ENCODE results near the gene PIEZO1.

DNA sequence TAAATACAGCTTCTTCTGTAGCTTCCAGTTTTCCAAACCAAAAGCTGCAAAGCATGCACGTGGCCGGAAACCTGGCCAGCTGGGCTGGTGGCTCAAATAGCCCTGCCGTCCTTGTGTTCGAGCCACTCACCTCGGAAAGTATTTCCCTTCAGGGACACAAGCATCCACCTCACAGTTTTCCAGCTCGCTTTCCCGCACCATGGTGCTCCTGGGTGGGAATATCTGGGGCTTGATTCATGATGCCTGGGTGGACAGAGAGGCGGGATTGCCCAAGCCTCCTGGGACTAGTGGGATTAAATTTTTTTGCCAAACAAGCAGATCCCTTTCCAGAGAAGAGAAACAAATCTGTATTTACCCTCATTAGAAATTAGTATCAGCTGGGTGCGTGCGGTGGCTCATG lies 115.0 kb downstream of the PIEZO1 start:
- TF ChIP-seq, protein P1, sequence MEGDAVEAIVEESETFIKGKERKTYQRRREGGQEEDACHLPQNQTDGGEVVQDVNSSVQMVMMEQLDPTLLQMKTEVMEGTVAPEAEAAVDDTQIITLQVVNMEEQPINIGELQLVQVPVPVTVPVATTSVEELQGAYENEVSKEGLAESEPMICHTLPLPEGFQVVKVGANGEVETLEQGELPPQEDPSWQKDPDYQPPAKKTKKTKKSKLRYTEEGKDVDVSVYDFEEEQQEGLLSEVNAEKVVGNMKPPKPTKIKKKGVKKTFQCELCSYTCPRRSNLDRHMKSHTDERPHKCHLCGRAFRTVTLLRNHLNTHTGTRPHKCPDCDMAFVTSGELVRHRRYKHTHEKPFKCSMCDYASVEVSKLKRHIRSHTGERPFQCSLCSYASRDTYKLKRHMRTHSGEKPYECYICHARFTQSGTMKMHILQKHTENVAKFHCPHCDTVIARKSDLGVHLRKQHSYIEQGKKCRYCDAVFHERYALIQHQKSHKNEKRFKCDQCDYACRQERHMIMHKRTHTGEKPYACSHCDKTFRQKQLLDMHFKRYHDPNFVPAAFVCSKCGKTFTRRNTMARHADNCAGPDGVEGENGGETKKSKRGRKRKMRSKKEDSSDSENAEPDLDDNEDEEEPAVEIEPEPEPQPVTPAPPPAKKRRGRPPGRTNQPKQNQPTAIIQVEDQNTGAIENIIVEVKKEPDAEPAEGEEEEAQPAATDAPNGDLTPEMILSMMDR (IDR thresholded peaks at IDR 0.05) = no peak
- TF ChIP-seq, protein P2, sequence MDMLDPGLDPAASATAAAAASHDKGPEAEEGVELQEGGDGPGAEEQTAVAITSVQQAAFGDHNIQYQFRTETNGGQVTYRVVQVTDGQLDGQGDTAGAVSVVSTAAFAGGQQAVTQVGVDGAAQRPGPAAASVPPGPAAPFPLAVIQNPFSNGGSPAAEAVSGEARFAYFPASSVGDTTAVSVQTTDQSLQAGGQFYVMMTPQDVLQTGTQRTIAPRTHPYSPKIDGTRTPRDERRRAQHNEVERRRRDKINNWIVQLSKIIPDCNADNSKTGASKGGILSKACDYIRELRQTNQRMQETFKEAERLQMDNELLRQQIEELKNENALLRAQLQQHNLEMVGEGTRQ (IDR thresholded peaks at IDR 0.05) = no peak
- no peak for TF ChIP-seq KDM1A (IDR thresholded peaks at IDR 0.05; ENCODE audit: low read depth)
- TF ChIP-seq, protein P3, sequence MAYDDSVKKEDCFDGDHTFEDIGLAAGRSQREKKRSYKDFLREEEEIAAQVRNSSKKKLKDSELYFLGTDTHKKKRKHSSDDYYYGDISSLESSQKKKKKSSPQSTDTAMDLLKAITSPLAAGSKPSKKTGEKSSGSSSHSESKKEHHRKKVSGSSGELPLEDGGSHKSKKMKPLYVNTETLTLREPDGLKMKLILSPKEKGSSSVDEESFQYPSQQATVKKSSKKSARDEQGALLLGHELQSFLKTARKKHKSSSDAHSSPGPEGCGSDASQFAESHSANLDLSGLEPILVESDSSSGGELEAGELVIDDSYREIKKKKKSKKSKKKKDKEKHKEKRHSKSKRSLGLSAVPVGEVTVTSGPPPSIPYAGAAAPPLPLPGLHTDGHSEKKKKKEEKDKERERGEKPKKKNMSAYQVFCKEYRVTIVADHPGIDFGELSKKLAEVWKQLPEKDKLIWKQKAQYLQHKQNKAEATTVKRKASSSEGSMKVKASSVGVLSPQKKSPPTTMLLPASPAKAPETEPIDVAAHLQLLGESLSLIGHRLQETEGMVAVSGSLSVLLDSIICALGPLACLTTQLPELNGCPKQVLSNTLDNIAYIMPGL (CRISPR knock-in tag; IDR thresholded peaks at IDR 0.05; ENCODE audit: borderline replicate concordance) = no peak
- TF ChIP-seq RCOR1 (IDR thresholded peaks at IDR 0.05; ENCODE audit: low read depth, low read length) = no peak
- no peak for TF ChIP-seq EP300 (IDR thresholded peaks at IDR 0.05)
- no peak for TF ChIP-seq MAZ (IDR thresholded peaks at IDR 0.05; ENCODE audit: borderline replicate concordance, low read depth, low read length)
- TF ChIP-seq POLR2A (IDR thresholded peaks at IDR 0.05; ENCODE audit: low read length) = no peak
- no peak for TF ChIP-seq JUNB (IDR thresholded peaks at IDR 0.05)
- TF ChIP-seq FOSL2 (IDR thresholded peaks at IDR 0.05) = no peak
- no peak for TF ChIP-seq FOSL2 (CRISPR knock-in tag; IDR thresholded peaks at IDR 0.05)
